ENCODE results near the gene CTSF. TPM values are rescaled to one million over a fixed set of nuclear protein-coding genes. Genes with fewer than 3 reads are reported as not detected.

Gene CTSF
- 14.5 and 26.8 TPM in 2 replicates for total RNA-seq

DNA sequence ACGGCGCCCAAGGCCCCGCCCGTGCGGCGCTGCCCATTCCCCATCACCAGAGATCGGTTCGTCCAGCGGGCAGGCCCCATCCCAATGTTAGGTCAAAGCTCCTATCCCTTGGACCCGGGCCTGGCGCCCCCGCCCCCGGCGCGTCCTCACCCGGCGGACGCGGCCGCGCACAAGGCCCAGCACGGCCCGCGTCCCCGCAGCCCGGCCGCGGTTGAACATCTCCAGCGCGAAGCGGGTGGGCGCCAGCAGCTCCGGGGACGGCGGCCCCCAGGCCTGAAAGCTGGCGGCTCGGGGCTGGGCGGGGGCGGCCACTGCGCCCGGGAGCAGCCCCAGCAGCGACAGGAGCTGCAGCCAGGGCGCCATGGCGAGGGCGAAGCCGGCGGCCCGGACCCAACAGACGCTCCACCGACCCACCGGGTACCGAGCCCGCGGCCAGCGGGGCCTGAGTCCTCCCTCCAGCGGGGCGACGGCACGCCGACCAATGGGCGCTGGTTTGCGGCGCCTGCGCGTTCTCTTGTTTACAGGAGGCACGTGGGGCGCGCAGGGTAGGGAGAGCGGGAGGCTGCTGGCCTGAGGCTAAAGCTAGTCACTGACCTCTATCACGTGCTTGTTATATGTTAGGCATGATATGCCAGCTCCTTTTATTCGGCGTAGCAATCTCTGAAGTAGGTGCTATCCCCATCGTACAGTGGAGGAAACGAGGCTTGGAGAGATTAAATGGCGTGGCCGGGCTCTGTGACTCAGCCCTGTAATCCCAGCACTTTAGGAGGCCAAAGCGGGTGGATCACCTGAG lies at the start of gene CTSF:
Gene CTSF, minus strand, starts transcription at position 483 of the 793 bp plus-strand sequence. Its CDS starts 120 bp downstream, at position 363.

DNA sequence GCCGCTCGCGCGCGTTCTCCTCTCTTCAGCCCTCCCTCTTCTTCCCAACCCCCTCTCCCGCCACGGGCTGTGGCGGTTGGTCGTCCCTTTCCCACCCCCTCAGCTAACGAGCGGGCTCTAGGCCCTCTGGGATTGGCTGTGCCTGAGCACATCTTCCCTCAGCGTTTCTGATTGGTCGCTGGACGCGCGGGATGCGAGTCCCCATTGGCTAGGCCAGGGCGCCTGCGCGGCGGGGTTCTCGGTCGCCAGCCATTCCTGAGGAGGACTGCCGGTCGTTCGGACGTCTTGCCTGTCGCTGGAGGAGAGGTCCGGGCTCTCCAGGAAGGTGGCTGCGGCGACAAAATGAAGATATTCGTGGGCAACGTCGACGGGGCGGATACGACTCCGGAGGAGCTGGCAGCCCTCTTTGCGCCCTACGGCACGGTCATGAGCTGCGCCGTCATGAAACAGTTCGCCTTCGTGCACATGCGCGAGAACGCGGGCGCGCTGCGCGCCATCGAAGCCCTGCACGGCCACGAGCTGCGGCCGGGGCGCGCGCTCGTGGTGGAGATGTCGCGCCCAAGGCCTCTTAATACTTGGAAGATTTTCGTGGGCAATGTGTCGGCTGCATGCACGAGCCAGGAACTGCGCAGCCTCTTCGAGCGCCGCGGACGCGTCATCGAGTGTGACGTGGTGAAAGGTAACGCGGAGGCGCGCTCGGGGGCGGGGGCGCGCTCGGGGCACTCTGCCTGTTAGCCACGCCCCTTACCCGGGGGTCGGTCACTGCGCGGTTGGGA lies 48.2 kb upstream of the CTSF start, which contains the start of gene RBM14:
Gene RBM14, plus strand, starts transcription at position 252 of the 776 bp plus-strand sequence. Its CDS starts 91 bp downstream, at position 343.

DNA sequence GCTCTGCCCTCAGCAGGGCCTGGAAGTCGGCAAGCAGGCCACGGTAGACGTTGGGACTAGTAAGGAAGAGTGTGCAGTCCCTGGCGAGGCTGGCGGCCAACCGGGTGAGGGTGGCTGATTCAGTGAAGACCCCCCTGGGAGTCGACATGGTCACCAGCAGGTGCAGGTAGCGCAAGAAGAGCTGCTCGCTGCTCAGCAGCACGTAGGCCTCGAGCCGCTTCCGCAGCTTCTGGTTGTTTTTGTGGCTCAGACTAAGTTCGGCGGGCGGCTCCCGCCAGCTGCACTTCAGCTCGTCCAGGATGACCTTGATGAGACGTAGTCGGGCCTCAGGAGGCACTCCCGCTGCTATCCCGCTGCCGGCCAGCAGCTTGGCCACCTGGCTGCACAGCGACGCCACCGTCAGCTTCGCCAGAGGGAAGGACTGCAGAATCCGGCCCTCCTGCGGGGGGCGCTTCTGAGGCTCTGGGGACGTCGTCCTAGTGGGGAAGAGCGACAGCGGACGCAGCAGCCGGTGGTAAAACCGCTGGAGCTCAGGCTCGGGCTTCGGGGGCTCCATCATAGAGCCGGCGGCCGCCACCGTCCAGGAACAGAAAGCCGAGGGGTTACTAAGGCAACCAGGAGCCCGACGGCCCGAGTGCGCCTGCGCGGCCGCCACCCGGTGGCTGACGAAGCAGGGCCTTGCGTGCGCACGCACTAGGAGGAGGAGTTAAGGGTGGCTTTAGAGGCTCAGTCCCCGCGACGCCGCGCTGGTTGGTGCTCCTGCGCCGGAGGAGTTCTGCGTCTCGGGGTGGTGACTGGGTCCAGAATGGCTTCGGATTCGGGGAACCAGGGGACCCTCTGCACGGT lies 24.3 kb upstream of the CTSF start, which contains the start of the genes CCDC87 and CCS:
Gene CCDC87, minus strand, starts transcription at position 607 of the 846 bp plus-strand sequence. Its CDS starts 48 bp downstream, at position 559.
Gene CCS, plus strand, starts transcription at position 729 of the 846 bp plus-strand sequence. Its CDS starts 77 bp downstream, at position 806.

DNA sequence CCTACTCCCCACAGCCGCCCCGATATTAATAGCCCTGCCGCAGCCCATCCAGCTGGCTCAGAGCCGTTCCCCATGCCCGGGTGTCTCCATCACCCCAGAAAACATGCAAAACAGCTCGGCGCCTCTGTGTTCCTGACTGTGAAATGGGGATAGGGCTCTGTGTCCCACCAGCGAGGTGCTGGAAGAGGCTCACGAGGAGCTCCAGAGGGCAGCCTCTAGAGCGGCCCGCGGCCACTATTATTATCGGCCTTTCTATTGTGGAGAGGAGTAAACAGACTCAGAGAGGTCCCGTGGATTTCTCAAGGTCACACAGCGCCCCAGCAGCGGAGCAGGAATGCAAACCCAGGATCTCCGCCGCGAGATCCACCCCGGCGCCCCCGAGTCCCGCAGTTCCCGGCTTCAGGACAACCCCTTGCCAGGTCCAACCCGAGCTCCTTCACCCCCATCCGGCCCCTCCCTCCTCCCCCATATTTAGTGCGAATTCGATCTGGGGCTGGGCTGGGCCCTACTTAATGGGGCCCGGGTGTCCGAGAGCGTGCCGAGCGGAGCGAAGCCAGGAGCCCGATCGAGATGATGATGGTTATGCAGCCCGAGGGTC lies 21.9 kb downstream of the CTSF start, which contains the start of gene ACTN3:
Gene ACTN3, plus strand, starts transcription at position 536 of the 598 bp plus-strand sequence. Its CDS starts 35 bp downstream, at position 571.

DNA sequence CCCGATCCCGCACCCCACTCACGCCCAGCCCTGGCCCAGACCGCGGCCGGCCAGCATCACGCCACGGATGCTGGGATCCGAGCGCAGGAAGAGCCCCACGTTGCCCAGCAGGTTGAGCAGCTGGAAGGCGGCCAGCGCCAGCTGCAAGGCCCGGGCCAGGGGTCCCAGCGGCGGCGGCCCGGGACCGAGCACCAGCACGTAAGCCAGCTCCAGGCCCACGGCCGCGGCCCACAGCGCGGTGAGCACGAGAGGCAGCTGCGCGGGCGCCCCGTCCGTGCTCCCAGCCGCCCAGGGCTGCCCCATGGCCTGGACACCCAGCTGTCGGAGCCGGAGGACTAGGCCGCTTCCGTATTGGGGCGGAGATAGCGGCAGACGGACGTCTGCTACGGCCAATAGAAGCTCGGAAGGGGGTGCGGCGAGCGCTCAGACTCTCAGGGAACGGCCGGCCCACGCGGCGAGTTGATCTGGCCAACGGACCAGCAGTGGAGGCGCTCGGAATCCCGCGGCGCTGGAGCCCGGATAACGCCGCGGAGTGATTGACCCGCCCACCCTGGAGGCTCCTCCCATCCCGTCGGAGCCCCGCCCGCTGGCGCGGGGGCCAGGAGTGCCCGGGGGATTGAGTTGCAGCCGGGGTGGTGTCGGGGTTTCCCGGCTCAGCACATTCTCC lies 22.6 kb downstream of the CTSF start, which contains the start of gene ZDHHC24:
Gene ZDHHC24, minus strand, starts transcription at position 348 of the 667 bp plus-strand sequence. Its CDS starts 45 bp downstream, at position 303.

Small RNA genes within 50 kb of the gene (small RNA-seq; reads per million reads assigned to genes)
- not detected for gene RNU4-39P

Other genes with a start within 250 kb of the CTSF start
- gene RIN1, start 232.2 kb downstream of the CTSF start, total RNA-seq: 11.8 and 13.3 TPM in 2 replicates
- gene BRMS1, start 223.5 kb downstream of the CTSF start, total RNA-seq: 67.6 and 77.5 TPM in 2 replicates
- gene B4GAT1, start 221.0 kb downstream of the CTSF start, total RNA-seq: 19.4 and 29.7 TPM in 2 replicates
- gene SLC29A2, start 196.8 kb downstream of the CTSF start, total RNA-seq: 0.65 and 0.67 TPM in 2 replicates
- gene NPAS4, start 147.6 kb downstream of the CTSF start, total RNA-seq: not detected in 2 replicates
- 41.2 and 49.1 TPM in 2 replicates for gene MRPL11, start 129.8 kb downstream of the CTSF start, total RNA-seq
- 3.6 and 3.9 TPM in 2 replicates for gene PELI3, start 101.7 kb downstream of the CTSF start, total RNA-seq
- gene DPP3, start 88.2 kb downstream of the CTSF start, total RNA-seq: 56.0 and 73.5 TPM in 2 replicates
- gene BBS1, start 58.0 kb downstream of the CTSF start, total RNA-seq: 28.4 and 43.8 TPM in 2 replicates
- 18.4 and 24.2 TPM in 2 replicates for gene ZDHHC24, start 22.6 kb downstream of the CTSF start, total RNA-seq
- 0.19 TPM in 1 of 2 replicates, not detected in the other for gene ACTN3, start 21.7 kb downstream of the CTSF start, total RNA-seq
- gene CCDC87, start 24.5 kb upstream of the CTSF start, total RNA-seq: 0.65 and 0.67 TPM in 2 replicates
- gene CCS, start 24.6 kb upstream of the CTSF start, total RNA-seq: 25.7 and 34.0 TPM in 2 replicates
- gene RBM14, start 48.0 kb upstream of the CTSF start, total RNA-seq: 33.3 and 46.0 TPM in 2 replicates
- gene RBM4, start 70.1 kb upstream of the CTSF start, total RNA-seq: 123 and 130 TPM in 2 replicates
- 17.1 and 19.9 TPM in 2 replicates for gene RBM4B, start 109.3 kb upstream of the CTSF start, total RNA-seq
- 31.9 and 54.9 TPM in 2 replicates for gene SPTBN2, start 160.6 kb upstream of the CTSF start, total RNA-seq